Hepatocyte (in vitro differentiated cells): ENCODE measurements around the gene RBL1.
"Not testable (repeated sequence)": the region's sequence is repeated elsewhere in the genome, so short reads cannot be mapped to it uniquely, and the experiment has no call there.

Source experiments
- EZH2 ChIP-seq: fragments of 200-600 bp; sonication (generic); IDR thresholded peaks from 2 replicates; pipeline ENCODE4 v1.6.1; 2016; ENCODE audit warnings: antibody characterized with exemption, mild to moderate bottlenecking, borderline replicate concordance
- EZH2phosphoT487 ChIP-seq: fragments of 200-600 bp; sonication (generic); IDR thresholded peaks from one replicate; pipeline ENCODE4 v1.6.1; 2018; ENCODE audit warnings: antibody characterized with exemption, mild to moderate bottlenecking, low read depth, moderate library complexity; ENCODE audit not compliant: unreplicated experiment, severe bottlenecking
- TF ChIP-seq, protein P1 (sequence below): fragments of 200-600 bp; sonication (generic); IDR thresholded peaks from 2 replicates; pipeline ENCODE4 v1.5.1; 2016; ENCODE audit warnings: antibody characterized with exemption, mild to moderate bottlenecking; ENCODE audit not compliant: poor library complexity

DNA sequence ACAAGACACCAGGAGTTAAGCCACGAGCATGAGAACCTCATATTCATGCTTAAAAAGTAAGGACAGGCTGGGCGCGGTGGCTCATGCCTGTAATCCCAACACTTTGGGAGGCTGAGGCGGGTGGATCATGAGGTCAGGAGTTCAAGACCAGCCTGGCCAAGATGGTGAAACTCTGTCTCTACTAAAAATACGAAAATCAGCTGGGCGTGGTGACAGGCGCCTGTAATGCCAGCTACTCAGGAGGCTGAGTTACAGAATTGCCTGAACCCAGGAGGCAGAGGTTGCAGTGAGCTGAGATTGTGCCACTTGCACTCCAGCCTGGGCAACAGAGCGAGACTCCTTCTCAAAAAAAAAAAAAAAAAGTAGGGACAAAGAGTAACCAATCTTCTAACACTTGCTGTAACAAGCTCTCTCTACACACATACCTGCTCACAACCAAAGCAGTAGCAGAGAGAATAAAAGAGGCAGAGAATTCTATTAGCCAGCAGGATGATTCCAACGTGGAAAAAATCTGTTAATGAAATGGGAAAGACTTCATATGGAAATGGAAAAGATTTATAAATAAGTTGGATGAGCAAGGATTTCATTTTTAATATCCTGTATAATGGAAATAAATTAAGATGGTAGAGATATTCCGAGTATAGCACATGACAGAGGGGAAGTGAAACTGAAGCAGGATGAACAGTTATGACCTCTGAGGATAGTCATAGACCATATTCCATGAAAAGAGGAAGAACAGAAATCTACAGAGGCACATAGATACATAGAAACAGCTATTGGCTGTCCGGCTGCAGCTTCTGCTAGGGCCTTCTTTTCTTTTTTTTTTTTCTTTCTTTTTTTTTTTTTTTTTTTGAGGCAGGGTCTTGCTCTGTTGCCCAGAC lies 90.5 kb downstream of the RBL1 start:
- not testable (repeated sequence) for TF ChIP-seq EZH2, EZH2phosphoT487
- TF ChIP-seq, protein P1, sequence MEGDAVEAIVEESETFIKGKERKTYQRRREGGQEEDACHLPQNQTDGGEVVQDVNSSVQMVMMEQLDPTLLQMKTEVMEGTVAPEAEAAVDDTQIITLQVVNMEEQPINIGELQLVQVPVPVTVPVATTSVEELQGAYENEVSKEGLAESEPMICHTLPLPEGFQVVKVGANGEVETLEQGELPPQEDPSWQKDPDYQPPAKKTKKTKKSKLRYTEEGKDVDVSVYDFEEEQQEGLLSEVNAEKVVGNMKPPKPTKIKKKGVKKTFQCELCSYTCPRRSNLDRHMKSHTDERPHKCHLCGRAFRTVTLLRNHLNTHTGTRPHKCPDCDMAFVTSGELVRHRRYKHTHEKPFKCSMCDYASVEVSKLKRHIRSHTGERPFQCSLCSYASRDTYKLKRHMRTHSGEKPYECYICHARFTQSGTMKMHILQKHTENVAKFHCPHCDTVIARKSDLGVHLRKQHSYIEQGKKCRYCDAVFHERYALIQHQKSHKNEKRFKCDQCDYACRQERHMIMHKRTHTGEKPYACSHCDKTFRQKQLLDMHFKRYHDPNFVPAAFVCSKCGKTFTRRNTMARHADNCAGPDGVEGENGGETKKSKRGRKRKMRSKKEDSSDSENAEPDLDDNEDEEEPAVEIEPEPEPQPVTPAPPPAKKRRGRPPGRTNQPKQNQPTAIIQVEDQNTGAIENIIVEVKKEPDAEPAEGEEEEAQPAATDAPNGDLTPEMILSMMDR = not testable (repeated sequence)
